Ishikawa (cell line): ENCODE results near the gene MIOS.

ENCODE experiments used
- EGR1 ChIP-seq: IDR thresholded peaks from 2 replicates; pipeline ENCODE4 v1.6.1; 2012
- EP300 ChIP-seq: IDR thresholded peaks from 2 replicates; pipeline ENCODE4 v1.6.1; 2012; ENCODE audit warnings: borderline replicate concordance
- RAD21 ChIP-seq: IDR thresholded peaks from 2 replicates; pipeline ENCODE4 v1.6.1; 2012; ENCODE audit warnings: low read depth
- USF1 ChIP-seq: IDR thresholded peaks from 2 replicates; pipeline ENCODE4 v1.6.1; 2012
- YY1 ChIP-seq: IDR thresholded peaks from 2 replicates; pipeline ENCODE4 v1.6.1; 2012; ENCODE audit warnings: low read depth

- TF ChIP-seq YY1, result no peak
- TF ChIP-seq RAD21, result no peak
- no peak for TF ChIP-seq EGR1
- no peak for TF ChIP-seq EP300
- TF ChIP-seq USF1, result no peak
Measured at GRCh38 chr7:7542251-7542835, 24.3 kb upstream of the MIOS start.
